ENCODE measurements around the gene CD3D.
"Not testable (repeated sequence)": the region's sequence is repeated elsewhere in the genome, so short reads cannot be mapped to it uniquely, and the experiment has no call there.

CD3D gene

GRCh38 chr11:118321386-118322082 is 21.0 kb downstream of the CD3D start:
- H3K27me3 Mint-ChIP-seq (ENCODE audit: low read depth), result no peaks in the 10 kb centered on the region
- peaks cover 45% of the 10 kb centered on the region for H3K4me1 Mint-ChIP-seq (ENCODE audit: low read depth)
- H3K9me3 Mint-ChIP-seq, result peaks cover 4% of the 10 kb centered on the region
- H3K4me3 Mint-ChIP-seq, result no peak overlapping the region
- peak overlapping the region; percentile 49 for H3K27ac Mint-ChIP-seq
- H3K36me3 Mint-ChIP-seq (ENCODE audit: low read depth), result peaks cover 25% of the 10 kb centered on the region
- DNase-seq (ENCODE audit: low spot score), result no peak

GRCh38 chr11:118320515-118320914 is 22.0 kb downstream of the CD3D start:
- Mint-ChIP-seq H3K27ac (peak overlapping the region; percentile 41), H3K9me3 (peaks cover 4% of the 10 kb centered on the region), H3K4me1 (ENCODE audit: low read depth) (peaks cover 54% of the 10 kb centered on the region), H3K27me3 (ENCODE audit: low read depth) (no peaks in the 10 kb centered on the region), H3K36me3 (ENCODE audit: low read depth) (peaks cover 33% of the 10 kb centered on the region), H3K4me3 (no peak overlapping the region)
- no peak for DNase-seq (ENCODE audit: low spot score)

- peak overlapping the region; percentile 3 for H3K4me3 Mint-ChIP-seq
- DNase-seq (ENCODE audit: low spot score), result no peak
- peaks cover 61% of the 10 kb centered on the region for H3K4me1 Mint-ChIP-seq (ENCODE audit: low read depth)
- peak overlapping the region; percentile 45 for H3K27ac Mint-ChIP-seq
- H3K27me3 Mint-ChIP-seq (ENCODE audit: low read depth), result no peaks in the 10 kb centered on the region
- H3K9me3 Mint-ChIP-seq, result peaks cover 4% of the 10 kb centered on the region
- H3K36me3 Mint-ChIP-seq (ENCODE audit: low read depth), result peaks cover 42% of the 10 kb centered on the region
These were observed 23.2 kb downstream of the CD3D start for GRCh38 chr11:118319337-118319707.

GRCh38 chr11:118318581-118319336 is 23.7 kb downstream of the CD3D start:
- no peak for DNase-seq (ENCODE audit: low spot score)
- peak overlapping the region; percentile 45 for H3K27ac Mint-ChIP-seq
- peaks cover 47% of the 10 kb centered on the region for H3K36me3 Mint-ChIP-seq (ENCODE audit: low read depth)
- H3K4me1 Mint-ChIP-seq (ENCODE audit: low read depth), result peaks cover 66% of the 10 kb centered on the region
- no peaks in the 10 kb centered on the region for H3K27me3 Mint-ChIP-seq (ENCODE audit: low read depth)
- H3K4me3 Mint-ChIP-seq, result peak overlapping the region; percentile 3
- H3K9me3 Mint-ChIP-seq, result peaks cover 4% of the 10 kb centered on the region

- H3K9me3 Mint-ChIP-seq, result peaks cover 4% of the 10 kb centered on the region
- no peaks in the 10 kb centered on the region for H3K27me3 Mint-ChIP-seq (ENCODE audit: low read depth)
- peaks cover 68% of the 10 kb centered on the region for H3K4me1 Mint-ChIP-seq (ENCODE audit: low read depth)
- H3K4me3 Mint-ChIP-seq, result peak overlapping the region; percentile 14
- DNase-seq (ENCODE audit: low spot score), result no peak
- peaks cover 49% of the 10 kb centered on the region for H3K36me3 Mint-ChIP-seq (ENCODE audit: low read depth)
- H3K27ac Mint-ChIP-seq, result peak overlapping the region; percentile 35
These were observed 24.4 kb downstream of the CD3D start for GRCh38 chr11:118318124-118318523.

DNA sequence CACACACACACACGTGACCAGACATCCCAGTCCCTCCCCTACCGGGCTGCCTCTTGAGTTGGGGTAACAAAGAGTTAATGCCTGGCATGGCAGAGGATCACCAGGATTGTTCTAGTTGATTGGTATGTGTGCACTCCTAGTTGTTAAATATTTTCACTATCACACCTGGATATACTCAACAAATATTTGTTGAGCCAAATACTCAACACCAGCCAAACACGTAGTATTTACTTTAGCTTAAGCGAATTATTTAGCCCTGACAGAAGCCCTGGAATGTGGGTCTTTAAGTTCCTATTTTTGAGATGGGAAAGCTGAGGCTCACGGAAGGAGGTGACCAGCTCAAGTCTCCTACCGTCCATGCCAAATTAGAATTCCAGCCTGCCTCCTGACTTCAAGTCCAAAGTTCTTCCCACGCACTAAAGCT is 27.5 kb downstream of the CD3D start:
- Mint-ChIP-seq H3K4me3 (peak overlapping the region; percentile 80), H3K4me1 (ENCODE audit: low read depth) (peaks cover 71% of the 10 kb centered on the region), H3K9me3 (peaks cover 4% of the 10 kb centered on the region), H3K36me3 (ENCODE audit: low read depth) (peaks cover 76% of the 10 kb centered on the region), H3K27me3 (ENCODE audit: low read depth) (no peaks in the 10 kb centered on the region), H3K27ac (peak overlapping the region; percentile 98)
- no peak for DNase-seq (ENCODE audit: low spot score)

GRCh38 chr11:118313242-118313641 is 29.3 kb downstream of the CD3D start:
- Mint-ChIP-seq H3K9me3 (peaks cover 4% of the 10 kb centered on the region), H3K27me3 (ENCODE audit: low read depth) (no peaks in the 10 kb centered on the region), H3K27ac (peak overlapping the region; percentile 21), H3K4me3 (no peak overlapping the region), H3K4me1 (ENCODE audit: low read depth) (peaks cover 65% of the 10 kb centered on the region), H3K36me3 (ENCODE audit: low read depth) (peaks cover 82% of the 10 kb centered on the region)
- DNase-seq (ENCODE audit: low spot score), result no peak

DNA sequence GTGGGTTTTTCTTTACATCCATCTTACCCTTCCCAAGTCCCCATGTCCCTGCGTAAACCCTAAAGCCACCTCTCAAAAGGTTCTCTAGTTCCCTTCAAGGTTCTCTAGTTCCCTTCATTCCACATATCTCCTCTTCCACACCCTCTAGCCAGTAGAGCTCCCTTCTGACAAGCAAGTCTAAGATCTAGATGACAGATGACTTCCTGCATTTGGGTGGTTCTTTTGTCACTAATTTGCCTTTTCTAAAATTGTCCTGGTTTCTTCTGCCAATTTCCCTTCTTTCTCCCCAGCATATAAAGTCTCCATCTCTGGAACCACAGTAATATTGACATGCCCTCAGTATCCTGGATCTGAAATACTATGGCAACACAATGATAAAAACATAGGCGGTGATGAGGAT is 30.2 kb downstream of the CD3D start:
- DNase-seq (ENCODE audit: low spot score), result no peak
- Mint-ChIP-seq H3K9me3 (peaks cover 3% of the 10 kb centered on the region), H3K4me3 (no peak overlapping the region), H3K36me3 (ENCODE audit: low read depth) (peaks cover 84% of the 10 kb centered on the region), H3K4me1 (ENCODE audit: low read depth) (peaks cover 67% of the 10 kb centered on the region), H3K27ac (peak overlapping the region; percentile 66), H3K27me3 (ENCODE audit: low read depth) (no peaks in the 10 kb centered on the region)

DNA sequence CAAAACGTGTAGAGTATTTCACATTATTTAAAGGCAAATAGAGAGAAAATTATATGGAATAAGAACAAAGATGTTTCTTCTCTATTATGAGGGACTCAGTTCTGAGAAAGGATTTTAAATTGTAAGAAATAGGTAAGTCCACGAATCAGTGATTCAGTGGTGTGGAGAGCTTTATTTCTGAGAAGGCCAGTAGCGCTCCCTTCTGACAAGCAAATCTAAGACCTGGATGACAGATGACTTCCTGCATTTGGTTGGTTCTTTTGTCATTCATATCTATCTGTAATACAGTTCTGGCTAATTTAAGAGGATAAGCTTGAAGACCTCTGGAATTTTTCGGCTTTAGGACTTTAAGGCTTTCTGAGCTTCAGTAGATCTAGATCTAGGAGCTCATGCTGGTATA is 31.0 kb downstream of the CD3D start:
- H3K9me3 Mint-ChIP-seq, result no peaks in the 10 kb centered on the region
- H3K36me3 Mint-ChIP-seq (ENCODE audit: low read depth), result peaks cover 87% of the 10 kb centered on the region
- no peaks in the 10 kb centered on the region for H3K27me3 Mint-ChIP-seq (ENCODE audit: low read depth)
- H3K27ac Mint-ChIP-seq, result no peak overlapping the region
- DNase-seq (ENCODE audit: low spot score), result no peak
- peaks cover 68% of the 10 kb centered on the region for H3K4me1 Mint-ChIP-seq (ENCODE audit: low read depth)
- no peak overlapping the region for H3K4me3 Mint-ChIP-seq

GRCh38 chr11:118310781-118311485 is 31.6 kb downstream of the CD3D start:
- Mint-ChIP-seq H3K4me1 (ENCODE audit: low read depth) (peaks cover 64% of the 10 kb centered on the region), H3K27me3 (ENCODE audit: low read depth) (no peaks in the 10 kb centered on the region), H3K9me3 (no peaks in the 10 kb centered on the region), H3K36me3 (ENCODE audit: low read depth) (peaks cover 84% of the 10 kb centered on the region), H3K4me3 (peak overlapping the region; percentile 2), H3K27ac (peak overlapping the region; percentile 35)
- DNase-seq (ENCODE audit: low spot score), result no peak

- Mint-ChIP-seq H3K27me3 (ENCODE audit: low read depth) (no peaks in the 10 kb centered on the region), H3K9me3 (no peaks in the 10 kb centered on the region), H3K4me1 (ENCODE audit: low read depth) (peaks cover 61% of the 10 kb centered on the region), H3K27ac (peak overlapping the region; percentile 50), H3K36me3 (ENCODE audit: low read depth) (peaks cover 84% of the 10 kb centered on the region), H3K4me3 (peak overlapping the region; percentile 13)
- no peak for DNase-seq (ENCODE audit: low spot score)
These were observed 32.2 kb downstream of the CD3D start for GRCh38 chr11:118310271-118310670.

- H3K4me3 Mint-ChIP-seq, result peak overlapping the region; percentile 99
- not testable (repeated sequence) for H3K9me3 Mint-ChIP-seq; H3K27me3 Mint-ChIP-seq (ENCODE audit: low read depth); DNase-seq (ENCODE audit: low spot score)
- H3K36me3 Mint-ChIP-seq (ENCODE audit: low read depth), result peaks cover 79% of the 10 kb centered on the region
- peaks cover 61% of the 10 kb centered on the region for H3K4me1 Mint-ChIP-seq (ENCODE audit: low read depth)
- peak overlapping the region; percentile 29 for H3K27ac Mint-ChIP-seq
These were observed 33.4 kb downstream of the CD3D start for GRCh38 chr11:118308995-118309528.

- H3K4me1 Mint-ChIP-seq (ENCODE audit: low read depth), result peaks cover 53% of the 10 kb centered on the region
- no peaks in the 10 kb centered on the region for H3K9me3 Mint-ChIP-seq
- peak overlapping the region; percentile 99 for H3K4me3 Mint-ChIP-seq
- H3K27ac Mint-ChIP-seq, result peak overlapping the region; percentile 99
- H3K36me3 Mint-ChIP-seq (ENCODE audit: low read depth), result peaks cover 59% of the 10 kb centered on the region
- H3K27me3 Mint-ChIP-seq (ENCODE audit: low read depth), result no peaks in the 10 kb centered on the region
- DNase-seq (ENCODE audit: low spot score), result peak; percentile 61
These were observed 35.9 kb downstream of the CD3D start for GRCh38 chr11:118306556-118306955.

- DNase-seq (ENCODE audit: low spot score), result peak; percentile 28
These were observed 36.8 kb downstream of the CD3D start for GRCh38 chr11:118305726-118306125.

More at GRCh38 chr11:118305726-118306125, 36.8 kb downstream of the CD3D start:
- H3K9me3 Mint-ChIP-seq, result no peaks in the 10 kb centered on the region
- H3K4me1 Mint-ChIP-seq (ENCODE audit: low read depth), result peaks cover 47% of the 10 kb centered on the region
- peak overlapping the region; percentile 99 for H3K27ac Mint-ChIP-seq
- no peaks in the 10 kb centered on the region for H3K27me3 Mint-ChIP-seq (ENCODE audit: low read depth)
- H3K36me3 Mint-ChIP-seq (ENCODE audit: low read depth), result peaks cover 51% of the 10 kb centered on the region
- H3K4me3 Mint-ChIP-seq, result peak overlapping the region; percentile 99
